Measurements from ENCODE around the gene PRKCD.

PRKCD gene

DNA sequence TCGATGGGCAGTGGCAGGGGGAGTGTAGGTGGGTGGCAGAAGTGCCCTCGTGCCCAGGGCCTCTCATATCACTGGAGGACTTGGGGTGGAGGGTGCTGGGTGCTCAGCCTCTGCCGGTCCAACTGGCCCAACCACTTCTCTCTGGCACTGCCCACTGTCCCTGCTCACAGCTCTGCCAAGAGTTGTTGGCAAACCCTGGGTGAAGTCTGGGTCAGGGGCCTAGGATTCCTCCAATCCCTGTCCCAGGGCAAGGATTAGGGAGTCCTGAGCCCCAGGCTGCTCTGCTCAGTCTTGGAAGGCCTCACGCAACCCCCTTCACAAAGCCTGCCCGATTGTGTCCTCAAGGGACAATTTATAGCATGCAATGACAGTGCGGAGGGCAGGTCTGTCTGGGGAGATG is 5.2 kb upstream of the PRKCD start:
- no peak for ATAC-seq
- no peak for DNase-seq

DNA sequence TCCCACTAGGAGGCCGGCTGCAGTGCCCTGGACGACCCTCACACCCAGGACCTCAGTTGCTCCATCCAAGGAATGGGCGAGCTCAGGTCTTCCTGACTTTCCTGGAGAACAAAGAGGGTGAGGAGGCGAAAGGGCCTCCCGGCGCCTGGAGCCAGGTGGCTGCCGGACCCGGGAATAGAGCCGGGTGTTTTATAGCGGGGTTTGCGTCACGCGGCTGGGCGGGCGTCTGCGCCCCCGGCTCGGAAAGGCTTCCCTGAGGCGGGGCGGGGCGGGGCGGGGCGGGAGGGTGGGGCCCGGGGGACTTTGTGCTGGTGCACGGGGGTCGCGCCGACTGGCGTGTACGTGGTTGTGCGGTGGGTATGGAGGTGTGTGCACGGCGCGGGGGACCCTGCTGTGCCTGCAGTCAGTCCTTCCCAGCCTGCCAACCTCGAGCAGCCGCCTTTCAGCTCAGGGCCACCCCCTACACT is 4.6 kb upstream of the PRKCD start:
- ATAC-seq (no peak), DNase-seq (no peak)

DNA sequence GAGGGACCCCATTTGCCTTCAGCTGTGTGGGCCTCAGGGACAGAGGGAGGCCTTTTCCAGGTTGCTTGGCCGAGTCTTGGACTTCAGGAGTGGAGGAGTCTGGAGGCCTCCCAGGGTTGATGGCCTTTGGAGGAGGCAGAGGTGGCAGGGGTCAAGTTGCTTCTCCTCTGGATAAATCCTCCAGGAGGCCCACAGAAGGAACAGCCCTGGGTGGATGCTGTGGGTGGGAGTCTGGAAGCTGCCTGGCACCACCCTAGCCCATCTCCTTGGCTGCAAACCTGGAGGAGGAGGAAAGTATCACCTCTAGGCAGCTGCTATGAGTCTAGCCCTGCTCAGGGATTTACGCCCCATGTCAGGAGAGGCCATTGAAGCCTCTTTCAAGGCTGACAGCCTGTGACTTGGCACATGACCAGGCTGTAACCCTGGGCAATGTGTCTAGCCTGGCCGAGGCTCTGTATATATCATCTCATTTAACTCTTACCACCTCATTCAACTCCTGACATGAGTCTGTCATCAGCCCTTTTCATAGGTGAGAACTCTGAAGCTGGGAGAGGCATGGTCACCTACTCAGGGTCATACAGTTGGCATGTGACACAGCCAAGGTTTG is 2.9 kb upstream of the PRKCD start:
- no peak for DNase-seq
- ATAC-seq, result no peak

DNA sequence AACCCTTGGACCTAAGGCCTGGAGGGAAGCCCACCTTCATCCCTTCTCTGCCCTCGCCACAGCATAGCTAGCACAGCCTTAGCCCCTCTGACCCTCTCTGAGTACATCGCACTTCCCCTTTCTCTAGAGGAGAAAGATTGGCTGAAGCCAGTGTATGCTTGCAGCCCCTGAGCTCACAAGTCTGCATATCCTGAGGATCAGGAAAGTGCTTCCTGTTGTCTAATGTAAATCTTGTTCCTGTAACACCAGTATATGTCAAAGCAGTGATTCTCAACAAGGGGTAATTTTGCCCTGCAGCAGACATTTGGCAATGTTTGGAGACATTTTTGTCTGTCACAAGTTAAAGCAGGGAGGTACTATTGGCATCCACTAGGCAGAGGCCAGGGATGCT is 2.2 kb upstream of the PRKCD start:
- no peak for ATAC-seq
- no peak for DNase-seq

DNA sequence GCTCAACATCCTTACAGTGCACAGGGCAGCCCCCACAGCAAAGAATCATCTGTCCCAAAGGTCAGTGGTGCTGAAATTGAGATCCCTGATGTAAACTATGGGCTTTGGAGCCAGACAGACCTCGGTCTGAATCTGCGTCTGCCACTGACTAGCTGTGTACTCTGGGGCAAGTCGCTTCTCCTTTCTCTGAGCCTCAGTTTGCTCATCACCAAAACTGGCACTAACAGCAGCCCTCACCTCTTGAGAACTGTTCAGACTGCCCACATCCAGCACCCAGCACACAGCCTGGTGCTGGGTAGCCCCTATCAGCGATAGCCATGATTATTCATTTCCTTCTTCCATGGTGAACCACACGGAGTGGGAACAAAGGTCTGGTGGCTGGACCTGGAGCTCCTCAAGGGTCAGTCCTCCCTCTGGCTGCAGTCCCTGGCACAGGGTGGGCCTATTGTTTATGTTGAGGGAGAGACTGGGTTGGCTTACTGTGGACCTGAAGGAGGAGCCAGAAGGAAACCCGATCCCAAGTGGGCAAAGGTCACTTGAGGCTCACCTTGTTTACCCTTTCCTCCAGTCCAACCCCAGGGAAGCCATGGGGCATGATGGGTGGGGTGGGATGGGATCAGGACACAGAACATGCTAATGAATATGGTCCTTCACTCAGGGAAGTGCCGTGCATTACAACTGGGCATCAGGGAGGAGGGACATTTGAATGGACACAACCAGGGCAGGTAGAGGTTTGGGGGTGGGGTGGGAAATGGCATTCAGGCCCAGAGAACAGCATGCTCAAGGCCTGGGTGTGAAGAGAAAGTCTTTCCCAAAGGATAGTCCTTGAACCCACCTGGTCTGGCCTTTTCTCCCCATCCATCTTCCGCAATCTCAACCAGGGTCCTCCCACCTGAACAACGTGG is 1.6 kb upstream of the PRKCD start:
- DNase-seq (no peak), ATAC-seq (no peak)

DNA sequence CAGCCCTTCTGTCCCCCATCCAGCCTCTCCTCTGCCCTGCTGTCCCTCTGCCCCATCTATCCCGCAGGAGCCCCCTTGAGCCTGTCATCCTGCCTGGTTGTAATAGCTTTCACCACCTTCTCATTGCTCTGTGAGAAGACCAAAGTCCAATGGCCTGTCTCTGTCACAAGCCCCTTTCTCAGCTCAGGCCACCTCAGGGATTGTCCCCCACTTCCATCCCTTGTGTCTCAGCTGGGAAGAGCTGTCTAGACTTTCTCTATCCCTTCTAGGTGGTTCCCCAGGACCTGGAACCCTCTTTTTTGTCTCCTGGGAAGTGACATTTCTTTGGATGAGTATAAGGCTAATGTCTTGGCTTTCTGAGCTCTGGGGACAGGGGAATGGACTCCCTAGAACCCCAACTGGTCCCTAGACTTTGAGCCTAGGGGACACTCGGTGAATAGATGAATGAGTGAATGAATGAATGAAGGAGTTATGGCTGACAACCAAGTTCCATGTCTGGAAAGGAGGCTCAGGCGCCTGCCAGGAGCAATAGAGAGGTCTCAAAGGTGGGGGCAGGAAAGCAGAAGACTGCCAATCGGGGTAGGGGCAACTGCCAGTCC is 849 bp upstream of the PRKCD start:
- DNase-seq (no peak), ATAC-seq (no peak)

DNA sequence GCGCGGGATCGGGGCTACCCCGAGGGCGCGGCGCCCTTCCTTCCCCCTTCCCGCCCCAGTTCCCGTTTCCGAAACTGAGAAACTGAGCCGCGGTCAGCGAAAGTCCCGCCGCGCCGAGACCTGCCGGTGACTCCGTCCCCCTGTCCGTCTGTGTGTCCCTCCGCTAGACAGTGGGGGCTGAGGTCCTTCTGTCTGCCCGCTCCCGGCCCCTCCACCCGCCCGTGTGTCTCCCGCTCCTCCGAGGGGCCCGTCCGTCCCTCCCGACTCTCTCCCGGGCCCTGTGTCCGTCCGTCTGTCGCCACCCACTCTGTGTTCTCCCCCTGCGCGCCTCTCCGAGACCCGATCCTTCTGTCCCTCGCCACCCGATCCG is 426 bp downstream of the PRKCD start:
- ATAC-seq, result no peak
- peak; percentile 42 for DNase-seq

DNA sequence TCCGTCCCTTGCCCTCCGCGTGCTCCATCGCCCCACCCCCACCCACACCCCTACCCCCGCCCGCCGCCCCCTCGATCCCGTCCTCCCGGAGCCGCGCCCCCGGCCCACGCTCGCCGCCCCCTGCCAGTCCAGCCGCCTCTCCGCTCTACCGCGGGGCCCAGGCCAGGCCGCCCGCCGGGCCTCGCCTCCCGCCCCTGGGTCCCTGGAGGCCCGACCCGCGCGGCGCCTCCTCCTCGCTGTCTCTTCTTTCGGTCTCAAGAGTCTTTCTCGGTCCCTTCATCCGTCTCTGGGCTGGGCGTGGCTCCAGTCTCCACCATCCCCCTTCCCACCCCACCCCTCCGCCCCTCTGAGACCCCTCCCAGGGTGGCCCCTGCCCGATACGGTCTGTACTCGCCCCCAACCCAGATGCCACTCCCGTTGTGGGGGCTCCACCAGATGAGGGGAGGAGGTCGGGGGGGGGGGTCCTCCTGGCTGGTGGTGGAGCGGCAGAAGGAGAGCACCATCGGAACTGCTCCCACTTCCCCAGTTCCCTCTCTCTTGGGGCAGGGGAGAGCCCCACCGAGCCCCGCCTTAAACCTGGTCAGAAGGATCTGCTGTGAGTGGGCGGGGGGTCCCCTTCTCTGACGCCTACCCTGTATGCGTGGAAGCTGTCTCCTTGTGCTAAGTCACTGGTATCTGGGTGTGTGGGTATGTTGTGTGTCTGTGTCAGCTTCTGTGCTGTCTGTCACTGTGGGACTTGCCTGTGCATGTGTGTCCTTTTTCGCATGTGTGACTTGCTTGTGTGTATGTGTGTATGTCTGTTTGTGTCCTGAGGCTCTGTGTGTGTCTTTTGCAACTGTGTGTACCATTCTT is 1.0 kb downstream of the PRKCD start:
- DNase-seq (peak; percentile 50), ATAC-seq (peak; percentile 6)

DNA sequence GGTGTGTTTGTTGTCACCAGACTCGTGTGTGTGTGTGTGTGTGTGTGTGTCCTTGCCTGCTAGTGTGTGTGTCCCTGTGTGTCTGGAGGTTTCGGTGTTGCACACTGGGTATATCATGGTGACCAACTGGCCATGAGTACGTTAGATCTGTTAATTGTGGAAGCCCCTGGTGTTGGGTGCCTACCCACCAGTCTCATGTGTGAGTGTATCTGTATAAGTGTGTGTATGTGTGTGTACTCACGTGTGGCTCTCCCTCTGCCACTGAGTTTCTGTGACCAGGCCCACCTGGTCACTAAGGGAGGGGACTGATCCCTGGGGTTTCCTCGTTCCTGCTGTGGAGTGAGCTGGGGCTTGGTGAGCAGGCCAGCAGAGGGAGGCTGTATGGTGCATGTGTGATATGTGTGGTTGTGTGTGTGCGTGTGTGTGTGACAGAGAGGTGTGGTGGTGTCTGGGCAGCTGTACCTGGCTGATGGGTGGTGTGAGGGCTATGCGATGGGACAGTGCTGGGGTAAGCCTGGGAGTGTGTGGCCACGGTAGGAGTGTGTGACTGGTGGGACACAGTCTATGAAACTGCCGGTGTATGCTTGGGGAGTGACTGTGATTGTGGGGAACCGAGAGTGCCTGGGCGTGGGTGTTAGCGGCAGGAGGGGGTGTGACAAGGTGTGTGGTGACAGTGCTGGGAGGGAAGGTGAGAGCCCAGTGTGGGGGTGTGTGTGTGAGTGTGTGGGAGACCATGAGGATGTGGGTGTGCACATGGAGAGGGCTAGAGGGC is 1.8 kb downstream of the PRKCD start:
- ATAC-seq, result no peak
- DNase-seq, result peak; percentile 46

DNA sequence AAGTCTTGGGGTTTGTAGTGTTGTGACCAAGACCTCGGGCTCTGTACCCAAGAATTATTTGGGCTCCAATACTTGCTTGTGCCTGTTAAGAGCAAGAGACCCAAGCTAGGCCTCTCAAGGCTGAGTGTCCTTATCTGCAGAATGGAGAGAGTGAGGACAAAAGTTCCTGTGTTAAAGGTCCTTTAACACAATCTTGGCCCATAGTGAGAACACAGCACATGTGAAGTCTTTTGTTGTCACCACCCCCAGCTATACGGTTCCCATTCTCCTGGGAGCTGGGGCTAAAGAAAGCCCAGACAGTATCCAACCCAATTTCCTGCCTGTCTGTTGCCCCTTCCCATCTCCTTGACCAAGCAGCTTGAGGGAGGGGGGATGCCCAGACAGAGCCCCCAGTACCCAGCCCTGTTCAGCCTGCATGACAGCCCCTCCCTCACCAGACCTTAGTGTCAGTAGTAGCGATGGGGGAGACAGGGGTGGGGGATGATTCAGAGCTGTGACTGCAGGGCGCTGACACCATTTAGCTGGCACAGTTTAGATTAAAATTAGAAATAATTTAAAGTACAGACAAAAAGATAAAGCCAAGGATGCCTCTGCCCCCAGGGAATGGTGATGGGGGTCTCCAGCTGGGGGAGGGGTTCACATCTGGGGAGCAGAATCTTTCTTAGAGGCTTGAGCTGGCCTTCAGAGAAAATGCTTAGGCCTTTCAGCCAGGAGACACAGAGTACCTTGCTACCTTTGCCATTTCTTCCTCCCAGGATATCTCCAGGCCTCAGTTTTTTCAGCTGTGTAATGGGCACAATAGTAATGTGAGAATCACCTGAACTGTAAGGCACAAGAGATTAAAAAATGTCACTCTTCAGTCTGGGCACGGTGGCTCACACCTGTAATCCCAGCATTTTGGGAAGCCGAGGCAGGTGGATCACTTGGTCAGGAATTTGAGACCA is 2.7 kb downstream of the PRKCD start:
- ATAC-seq, result no peak

DNA sequence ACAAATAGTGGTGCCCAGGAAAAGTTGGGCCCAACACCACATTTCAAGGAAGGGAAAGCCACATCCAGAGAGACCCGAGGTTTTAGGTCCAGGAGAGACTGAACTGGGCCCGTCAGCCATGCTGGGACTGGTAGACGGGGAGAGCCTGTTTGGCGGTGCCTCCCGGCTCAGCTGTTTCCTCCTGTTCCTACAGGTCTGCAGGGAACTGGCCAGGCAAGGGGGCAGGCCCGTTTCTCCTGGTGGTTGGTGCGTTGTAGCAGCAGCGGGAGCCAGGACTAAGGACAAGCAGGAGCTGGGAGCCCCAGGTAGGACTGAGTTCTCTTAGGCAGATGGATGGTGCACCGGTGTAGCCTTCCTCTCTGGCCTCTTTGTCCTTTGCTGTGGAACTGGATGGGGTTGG is 3.9 kb downstream of the PRKCD start:
- no peak for ATAC-seq

More for the DNA sequence above, 2.7 kb downstream of the PRKCD start:
- no peak for DNase-seq

DNA sequence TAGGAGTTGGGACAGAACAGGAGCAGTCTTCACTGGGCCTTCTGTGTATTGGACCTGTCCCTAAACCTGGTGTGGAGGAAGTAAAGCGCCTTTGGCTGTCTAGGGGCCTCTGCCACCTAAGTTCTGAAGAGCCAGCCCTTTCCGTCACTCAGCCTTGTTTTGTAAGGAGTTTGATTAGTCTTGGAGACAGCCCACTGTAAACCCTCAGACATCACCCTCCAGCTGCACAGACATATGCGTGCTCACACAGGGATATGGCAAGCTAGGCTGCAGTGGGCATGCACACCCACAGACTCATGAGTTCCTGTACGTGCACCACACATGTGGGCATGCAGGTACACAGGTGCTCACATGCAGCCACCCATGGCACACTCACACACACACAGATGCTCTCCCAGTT is 5.2 kb downstream of the PRKCD start:
- DNase-seq, result no peak

More for the DNA sequence above, 3.9 kb downstream of the PRKCD start:
- no peak for DNase-seq

DNA sequence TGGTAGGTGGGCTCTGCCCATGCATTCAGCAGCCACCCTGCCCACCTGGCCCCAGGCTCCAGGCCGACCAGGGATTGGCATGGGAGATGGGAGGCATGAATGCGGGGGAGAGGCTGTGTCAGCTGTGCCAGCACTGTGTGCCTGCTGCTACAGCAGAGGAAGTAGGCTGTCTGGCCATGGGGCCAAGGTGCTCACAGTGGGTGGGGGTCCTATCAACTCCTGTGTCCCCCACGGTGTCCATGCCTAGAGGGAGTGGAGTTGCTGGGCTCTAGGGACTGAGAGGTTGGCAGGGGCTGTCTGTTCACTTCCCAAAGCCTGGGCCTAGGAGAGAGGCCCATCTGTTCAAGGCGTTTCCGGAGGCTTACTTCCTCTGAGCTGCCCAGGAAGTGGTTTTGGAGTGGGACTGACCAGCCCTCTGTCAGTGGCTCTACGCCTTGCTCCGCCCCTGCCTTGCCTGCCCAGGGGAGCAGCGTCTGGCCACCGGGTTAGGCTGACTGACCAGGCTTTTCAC is 5.8 kb downstream of the PRKCD start:
- DNase-seq (no peak), ATAC-seq (no peak)

More for the DNA sequence above, 5.2 kb downstream of the PRKCD start:
- ATAC-seq, result no peak

DNA sequence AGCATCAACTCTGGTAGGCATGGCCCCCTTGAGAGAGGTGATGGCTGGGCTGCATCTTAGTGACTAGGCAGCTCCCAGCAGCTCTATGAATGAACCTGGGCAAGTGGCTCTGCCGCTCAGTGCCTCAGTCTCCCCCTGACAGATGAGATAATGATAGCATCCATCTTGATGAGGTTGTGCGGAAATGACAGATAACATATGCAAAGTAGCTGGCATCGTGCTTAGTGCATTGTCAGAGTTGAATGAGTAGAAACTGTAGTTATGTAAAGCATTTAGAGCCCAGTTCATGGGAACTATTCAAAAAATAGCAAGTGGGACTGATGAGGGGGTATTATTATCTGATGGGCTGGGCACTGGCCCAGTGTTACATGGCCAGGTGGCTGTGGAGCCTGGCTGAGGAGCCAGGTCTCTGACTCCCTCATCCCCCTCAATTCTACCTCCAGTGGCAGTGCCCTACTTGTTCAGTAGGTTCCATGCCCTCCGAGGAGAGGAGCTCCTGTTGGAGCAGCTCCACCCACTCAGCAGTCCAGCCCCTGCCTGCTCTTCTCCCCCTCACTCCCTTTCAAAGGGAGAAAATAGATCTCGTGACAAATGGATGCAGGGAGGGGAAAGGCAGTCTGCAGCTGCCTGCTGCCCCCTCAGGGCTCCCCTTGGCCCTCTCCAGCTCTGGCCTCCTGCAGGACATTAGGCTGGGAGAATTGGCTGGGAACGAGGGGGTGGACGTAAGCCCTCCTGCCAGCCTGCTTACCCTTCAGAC is 6.6 kb downstream of the PRKCD start:
- ATAC-seq (no peak), DNase-seq (no peak)

DNA sequence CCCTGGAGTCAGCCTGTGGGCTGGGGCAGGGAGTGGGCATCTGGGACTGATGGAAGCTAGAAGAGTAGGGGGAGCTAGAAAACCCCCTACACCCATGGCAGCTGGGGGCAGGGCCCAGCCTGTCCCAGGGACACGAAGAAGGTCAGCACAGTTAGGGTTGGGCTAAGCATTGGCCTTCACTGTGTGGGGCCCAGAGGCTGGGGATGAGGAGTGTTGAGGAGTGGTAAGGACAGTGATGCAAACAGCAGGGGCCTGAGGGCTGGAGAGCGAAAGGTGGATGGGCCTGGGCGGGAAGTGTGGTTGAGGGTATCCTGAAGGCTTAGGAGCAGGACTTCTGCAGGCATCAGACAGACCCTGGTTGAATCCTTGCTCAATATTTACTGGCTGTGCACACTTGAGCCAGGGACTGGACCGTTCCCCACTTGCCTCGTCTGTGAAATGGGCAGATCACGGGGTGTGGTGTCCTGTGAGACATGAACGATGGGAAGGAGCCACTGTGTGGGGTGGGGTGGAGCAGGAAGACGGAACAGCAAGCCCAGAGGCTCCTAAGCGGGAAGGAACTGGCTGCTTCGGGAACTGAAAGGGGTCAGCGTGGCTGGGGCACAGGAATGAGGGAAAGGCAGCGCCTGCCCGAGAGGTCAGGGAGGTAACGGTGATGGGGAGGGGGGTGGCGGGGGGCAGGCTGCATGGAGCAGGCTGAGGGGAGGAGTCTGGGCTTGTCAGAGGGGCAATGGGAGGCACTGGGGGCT is 7.3 kb downstream of the PRKCD start:
- DNase-seq (no peak), ATAC-seq (no peak)

DNA sequence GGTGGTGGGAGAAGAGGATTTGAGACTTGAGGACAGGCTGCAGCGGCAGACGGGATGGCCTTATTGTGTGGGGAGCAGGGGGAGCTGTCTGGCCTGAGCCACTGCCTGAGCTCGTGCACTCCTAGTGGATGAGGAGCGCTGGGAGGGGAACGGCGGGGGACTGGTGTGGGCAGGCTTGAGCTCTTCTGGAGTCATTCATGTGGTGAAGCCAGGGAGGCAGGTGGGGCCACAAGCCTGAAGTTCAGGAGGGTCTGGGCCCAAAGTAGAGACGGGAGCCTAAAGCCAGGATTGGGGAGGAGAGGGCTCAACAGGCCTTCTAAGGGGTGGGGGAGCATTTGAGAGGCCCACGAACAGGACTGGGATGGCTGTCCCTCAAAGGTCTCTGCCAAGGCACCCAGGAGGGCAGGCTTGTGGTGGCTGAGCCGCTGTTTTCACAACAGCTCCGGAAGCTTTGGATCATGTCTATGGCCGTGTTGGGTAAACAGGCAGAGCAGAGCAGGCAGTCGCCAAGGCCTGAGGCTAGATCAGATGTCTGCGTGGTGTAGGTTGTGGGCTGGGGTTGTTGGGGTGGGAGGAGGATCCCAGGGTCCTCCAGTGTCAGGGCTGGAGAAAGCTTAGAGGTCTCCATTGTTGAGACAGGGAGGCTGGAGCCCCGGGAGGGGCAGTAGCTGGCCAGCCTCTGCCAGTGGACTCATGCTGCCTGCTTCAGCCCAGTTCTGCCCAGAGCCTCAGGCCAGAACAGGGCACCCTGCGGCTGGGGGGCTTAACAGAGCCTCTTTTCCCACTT is 8.2 kb downstream of the PRKCD start:
- DNase-seq, result no peak

DNA sequence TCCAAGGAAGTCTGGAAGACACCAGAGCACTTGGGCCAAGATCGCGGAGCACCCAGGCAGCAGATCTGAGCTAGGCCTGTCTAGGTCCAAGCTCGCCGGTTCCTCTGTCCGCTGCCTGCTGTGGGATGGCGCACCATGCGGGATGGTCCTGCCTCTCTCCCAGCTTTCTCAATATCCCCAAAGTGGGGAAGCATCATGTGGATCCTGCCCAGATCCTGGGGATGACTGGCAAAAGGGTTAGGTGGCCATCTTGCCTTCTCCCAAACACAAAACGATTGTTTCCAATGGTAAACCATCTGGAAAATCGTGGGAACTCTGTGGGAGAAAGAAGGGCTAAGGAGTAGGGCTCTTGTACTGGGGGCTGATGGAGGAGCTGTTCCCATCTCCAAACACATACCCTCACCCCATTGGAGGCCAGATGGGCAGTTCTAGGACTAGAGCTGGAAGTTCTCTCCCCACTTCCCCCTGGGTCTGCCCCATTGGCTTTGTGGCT is 8.9 kb downstream of the PRKCD start:
- ATAC-seq, result no peak
- DNase-seq, result no peak

More for the DNA sequence above, 8.2 kb downstream of the PRKCD start:
- no peak for ATAC-seq
